Ishikawa (cell line): ENCODE measurements around the gene PIPOX.

Source experiments
- CEBPB ChIP-seq: IDR thresholded peaks from 2 replicates; pipeline ENCODE4 v1.6.1; 2012
- CREB1 ChIP-seq: IDR thresholded peaks from 2 replicates; pipeline ENCODE4 v1.6.1; 2012; ENCODE audit warnings: low read depth
- EP300 ChIP-seq: IDR thresholded peaks from 2 replicates; pipeline ENCODE4 v1.6.1; 2012; ENCODE audit warnings: borderline replicate concordance
- FOXM1 ChIP-seq: IDR thresholded peaks from 2 replicates; pipeline ENCODE4 v1.6.1; 2012; ENCODE audit warnings: low read depth, borderline replicate concordance
- NFIC ChIP-seq: IDR thresholded peaks from 2 replicates; pipeline ENCODE4 v1.6.1; 2012
- RAD21 ChIP-seq: IDR thresholded peaks from 2 replicates; pipeline ENCODE4 v1.6.1; 2012; ENCODE audit warnings: low read depth
- TAF1 ChIP-seq: IDR thresholded peaks from 2 replicates; pipeline ENCODE4 v1.6.1; 2012; ENCODE audit warnings: low read depth, mild to moderate bottlenecking
- TCF12 ChIP-seq: IDR thresholded peaks from 2 replicates; pipeline ENCODE4 v1.6.1; 2012; ENCODE audit warnings: low read depth
- TEAD4 ChIP-seq: IDR thresholded peaks from 2 replicates; pipeline ENCODE4 v1.6.1; 2012
- USF1 ChIP-seq: IDR thresholded peaks from 2 replicates; pipeline ENCODE4 v1.6.1; 2012
- YY1 ChIP-seq: IDR thresholded peaks from 2 replicates; pipeline ENCODE4 v1.6.1; 2012; ENCODE audit warnings: low read depth
- ZBTB7A ChIP-seq: IDR thresholded peaks from 2 replicates; pipeline ENCODE4 v1.6.1; 2012; ENCODE audit warnings: low read depth
- TF ChIP-seq, protein P1 (sequence below): IDR thresholded peaks from 2 replicates; pipeline ENCODE4 v1.6.1; 2012; ENCODE audit warnings: low read depth, mild to moderate bottlenecking
- TF ChIP-seq, protein P2 (sequence below): IDR thresholded peaks from 2 replicates; pipeline ENCODE4 v1.6.1; 2012

PIPOX gene

GRCh38 chr17:29063992-29064391 lies 21.1 kb downstream of the PIPOX start:
- TF ChIP-seq NFIC: no peak
- TF ChIP-seq FOXM1: no peak
- no peak for TF ChIP-seq USF1
- TF ChIP-seq EP300: no peak
- no peak for TF ChIP-seq TAF1
- no peak for TF ChIP-seq TEAD4
- TF ChIP-seq CEBPB: no peak
- TF ChIP-seq CREB1: no peak
- TF ChIP-seq TCF12: no peak

GRCh38 chr17:29066047-29066446 lies 23.1 kb downstream of the PIPOX start:
- no peak for TF ChIP-seq TAF1
- no peak for TF ChIP-seq CEBPB
- no peak for TF ChIP-seq YY1
- TF ChIP-seq EP300: no peak
- TF ChIP-seq CREB1: no peak
- no peak for TF ChIP-seq RAD21
- TF ChIP-seq ZBTB7A: no peak
- TF ChIP-seq, protein P1, sequence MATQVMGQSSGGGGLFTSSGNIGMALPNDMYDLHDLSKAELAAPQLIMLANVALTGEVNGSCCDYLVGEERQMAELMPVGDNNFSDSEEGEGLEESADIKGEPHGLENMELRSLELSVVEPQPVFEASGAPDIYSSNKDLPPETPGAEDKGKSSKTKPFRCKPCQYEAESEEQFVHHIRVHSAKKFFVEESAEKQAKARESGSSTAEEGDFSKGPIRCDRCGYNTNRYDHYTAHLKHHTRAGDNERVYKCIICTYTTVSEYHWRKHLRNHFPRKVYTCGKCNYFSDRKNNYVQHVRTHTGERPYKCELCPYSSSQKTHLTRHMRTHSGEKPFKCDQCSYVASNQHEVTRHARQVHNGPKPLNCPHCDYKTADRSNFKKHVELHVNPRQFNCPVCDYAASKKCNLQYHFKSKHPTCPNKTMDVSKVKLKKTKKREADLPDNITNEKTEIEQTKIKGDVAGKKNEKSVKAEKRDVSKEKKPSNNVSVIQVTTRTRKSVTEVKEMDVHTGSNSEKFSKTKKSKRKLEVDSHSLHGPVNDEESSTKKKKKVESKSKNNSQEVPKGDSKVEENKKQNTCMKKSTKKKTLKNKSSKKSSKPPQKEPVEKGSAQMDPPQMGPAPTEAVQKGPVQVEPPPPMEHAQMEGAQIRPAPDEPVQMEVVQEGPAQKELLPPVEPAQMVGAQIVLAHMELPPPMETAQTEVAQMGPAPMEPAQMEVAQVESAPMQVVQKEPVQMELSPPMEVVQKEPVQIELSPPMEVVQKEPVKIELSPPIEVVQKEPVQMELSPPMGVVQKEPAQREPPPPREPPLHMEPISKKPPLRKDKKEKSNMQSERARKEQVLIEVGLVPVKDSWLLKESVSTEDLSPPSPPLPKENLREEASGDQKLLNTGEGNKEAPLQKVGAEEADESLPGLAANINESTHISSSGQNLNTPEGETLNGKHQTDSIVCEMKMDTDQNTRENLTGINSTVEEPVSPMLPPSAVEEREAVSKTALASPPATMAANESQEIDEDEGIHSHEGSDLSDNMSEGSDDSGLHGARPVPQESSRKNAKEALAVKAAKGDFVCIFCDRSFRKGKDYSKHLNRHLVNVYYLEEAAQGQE: no peak
- no peak for TF ChIP-seq TCF12

DNA sequence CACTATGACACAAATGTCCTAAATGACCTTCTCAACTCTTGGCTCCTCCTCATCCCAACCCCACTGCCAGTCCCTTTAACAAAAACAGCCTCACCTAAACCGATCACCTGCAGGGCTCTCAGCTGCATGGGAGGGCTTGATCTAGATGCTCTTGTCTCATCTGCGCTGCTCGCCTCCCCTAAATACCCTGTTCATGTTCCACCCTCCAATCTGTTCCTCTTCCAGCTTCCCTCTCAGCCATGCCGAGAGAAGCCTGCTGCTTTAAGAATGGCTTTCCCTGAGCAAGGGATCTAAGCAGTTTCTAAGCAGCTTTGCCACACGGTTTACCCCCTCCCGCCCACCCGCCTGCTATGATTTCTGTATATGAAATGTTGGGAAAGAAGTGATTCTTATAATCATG lies 23.7 kb downstream of the PIPOX start:
- TF ChIP-seq, protein P2, sequence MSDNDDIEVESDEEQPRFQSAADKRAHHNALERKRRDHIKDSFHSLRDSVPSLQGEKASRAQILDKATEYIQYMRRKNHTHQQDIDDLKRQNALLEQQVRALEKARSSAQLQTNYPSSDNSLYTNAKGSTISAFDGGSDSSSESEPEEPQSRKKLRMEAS: no peak
- TF ChIP-seq CEBPB (no peak), YY1 (no peak), ZBTB7A (no peak), NFIC (no peak)
- TF ChIP-seq, protein P1: no peak

DNA sequence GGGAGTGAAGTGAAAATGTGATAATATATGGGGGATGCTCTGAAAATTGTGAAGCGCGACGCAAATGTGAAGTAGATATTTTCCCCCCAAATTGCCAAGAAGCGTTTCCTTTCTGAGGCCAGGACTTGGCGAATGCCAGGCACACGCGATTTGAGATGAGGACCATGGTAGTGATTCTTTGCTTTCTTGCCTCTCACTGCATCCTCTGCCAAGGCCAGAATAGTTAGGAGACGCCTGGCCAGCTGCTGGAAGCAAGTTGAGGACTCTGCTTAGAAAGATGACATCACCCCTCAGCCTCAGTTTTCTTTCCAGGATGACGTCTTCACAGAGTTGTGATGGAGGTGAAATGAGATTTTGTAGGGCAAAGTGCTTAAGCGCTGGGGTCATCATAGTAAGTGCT lies 25.9 kb downstream of the PIPOX start:
- TF ChIP-seq, protein P2: no peak
- TF ChIP-seq TEAD4 (no peak), EP300 (no peak), CEBPB (no peak), TAF1 (no peak)

DNA sequence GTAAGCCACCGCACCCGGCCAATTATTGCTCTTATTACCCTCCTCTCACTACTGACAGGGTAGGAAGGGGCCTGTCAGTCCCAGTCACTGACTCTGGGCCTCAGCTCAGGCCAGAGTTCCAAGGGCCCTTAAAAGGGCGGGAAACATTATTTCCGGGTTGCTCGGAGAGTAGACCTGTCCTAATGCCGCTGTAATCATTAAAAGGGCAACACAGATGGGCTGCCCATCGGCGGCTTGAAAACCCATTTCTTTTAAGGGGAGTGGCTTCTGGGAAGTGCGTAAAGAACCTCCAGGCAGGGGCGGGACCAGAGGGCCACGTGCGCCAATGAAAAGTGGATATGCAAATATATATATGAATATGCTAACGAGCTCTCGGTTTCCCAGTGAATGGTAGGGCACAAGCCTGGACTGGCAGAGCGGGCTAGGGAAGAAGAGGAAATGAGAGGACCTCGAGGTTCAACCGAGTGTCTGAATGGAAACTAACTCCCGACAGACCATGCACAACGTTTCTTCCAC lies 26.6 kb downstream of the PIPOX start:
- TF ChIP-seq, protein P2: peak; percentile 94
- no peak for TF ChIP-seq TEAD4
- TF ChIP-seq ZBTB7A: no peak
- TF ChIP-seq RAD21: no peak
- no peak for TF ChIP-seq CREB1
- peak; percentile 90 for TF ChIP-seq USF1
- TF ChIP-seq, protein P1: no peak
- no peak for TF ChIP-seq TCF12
- no peak for TF ChIP-seq EP300
- TF ChIP-seq CEBPB: no peak
- TF ChIP-seq YY1: no peak
- no peak for TF ChIP-seq TAF1
- TF ChIP-seq FOXM1: no peak
- no peak for TF ChIP-seq NFIC
